AG10803 (cell line): ENCODE measurements around the gene FBXO38.

Source experiments
- DNase-seq: peaks from one replicate; pipeline ENCODE4 v3.0.0; 2010; ENCODE audit warnings: low read depth
- H3K4me3 ChIP-seq: 2 replicates; pipeline ENCODE4 v1.5.1; 2011; ENCODE audit warnings: mild to moderate bottlenecking, low read length, control low read depth
- CTCF ChIP-seq: conservative IDR thresholded peaks from 2 replicates; pipeline ENCODE4 v1.5.1; 2011; ENCODE audit warnings: mild to moderate bottlenecking, low read length, control low read depth, inconsistent platforms

The FBXO38 gene

GRCh38 chr5:148384380-148384737 is 601 bp downstream of the FBXO38 start:
- peak overlapping the region; percentile 80 for H3K4me3 ChIP-seq
- DNase-seq = peak; percentile 17
- TF ChIP-seq CTCF = no peak

GRCh38 chr5:148385094-148385493 is 1.3 kb downstream of the FBXO38 start:
- no peak for DNase-seq
- TF ChIP-seq CTCF = no peak
- H3K4me3 ChIP-seq = peak overlapping the region; percentile 80

- no peak for DNase-seq
- no peak for TF ChIP-seq CTCF
- H3K4me3 ChIP-seq = no peak overlapping the region
Measured at GRCh38 chr5:148386041-148386440, 2.3 kb downstream of the FBXO38 start.

- TF ChIP-seq CTCF = no peak
- no peak overlapping the region for H3K4me3 ChIP-seq
- DNase-seq = peak; percentile 83
Measured at GRCh38 chr5:148387325-148387724, 3.6 kb downstream of the FBXO38 start.

- TF ChIP-seq CTCF = no peak
- no peak overlapping the region for H3K4me3 ChIP-seq
- no peak for DNase-seq
Measured at GRCh38 chr5:148388696-148389095, 4.9 kb downstream of the FBXO38 start.

GRCh38 chr5:148390914-148391313 is 7.2 kb downstream of the FBXO38 start:
- DNase-seq = no peak
- no peak overlapping the region for H3K4me3 ChIP-seq
- TF ChIP-seq CTCF = no peak

GRCh38 chr5:148391422-148391821 is 7.7 kb downstream of the FBXO38 start:
- no peak for TF ChIP-seq CTCF
- DNase-seq = no peak
- no peak overlapping the region for H3K4me3 ChIP-seq
